G401 (cell line): ENCODE measurements around the gene PLXNB1. TPM values are rescaled to one million over a fixed set of nuclear protein-coding genes. Genes with fewer than 3 reads are reported as not detected.

Experiments
- DNase-seq: peaks from one replicate; pipeline ENCODE4 v3.0.0-alpha.2; 2015; ENCODE audit warnings: low spot score
- in situ Hi-C: cut with HindIII; loops from 2 replicates; pipeline ENCODE4 v1.10.0; 2016; ENCODE audit warnings: low sequenced_read_pairs, mixed read lengths
- total RNA-seq: library from RNA; depleted of rRNA; stranded (reverse); fragments of >200 nt; shearing (Covaris generic); gene quantifications from 2 replicates; pipeline ENCODE4 v1.2.3, GENCODE V29; 2014; rRNA removed

PLXNB1 gene
- total RNA-seq, 1 experiment from 2014 or later = 23.5 TPM

DNA sequence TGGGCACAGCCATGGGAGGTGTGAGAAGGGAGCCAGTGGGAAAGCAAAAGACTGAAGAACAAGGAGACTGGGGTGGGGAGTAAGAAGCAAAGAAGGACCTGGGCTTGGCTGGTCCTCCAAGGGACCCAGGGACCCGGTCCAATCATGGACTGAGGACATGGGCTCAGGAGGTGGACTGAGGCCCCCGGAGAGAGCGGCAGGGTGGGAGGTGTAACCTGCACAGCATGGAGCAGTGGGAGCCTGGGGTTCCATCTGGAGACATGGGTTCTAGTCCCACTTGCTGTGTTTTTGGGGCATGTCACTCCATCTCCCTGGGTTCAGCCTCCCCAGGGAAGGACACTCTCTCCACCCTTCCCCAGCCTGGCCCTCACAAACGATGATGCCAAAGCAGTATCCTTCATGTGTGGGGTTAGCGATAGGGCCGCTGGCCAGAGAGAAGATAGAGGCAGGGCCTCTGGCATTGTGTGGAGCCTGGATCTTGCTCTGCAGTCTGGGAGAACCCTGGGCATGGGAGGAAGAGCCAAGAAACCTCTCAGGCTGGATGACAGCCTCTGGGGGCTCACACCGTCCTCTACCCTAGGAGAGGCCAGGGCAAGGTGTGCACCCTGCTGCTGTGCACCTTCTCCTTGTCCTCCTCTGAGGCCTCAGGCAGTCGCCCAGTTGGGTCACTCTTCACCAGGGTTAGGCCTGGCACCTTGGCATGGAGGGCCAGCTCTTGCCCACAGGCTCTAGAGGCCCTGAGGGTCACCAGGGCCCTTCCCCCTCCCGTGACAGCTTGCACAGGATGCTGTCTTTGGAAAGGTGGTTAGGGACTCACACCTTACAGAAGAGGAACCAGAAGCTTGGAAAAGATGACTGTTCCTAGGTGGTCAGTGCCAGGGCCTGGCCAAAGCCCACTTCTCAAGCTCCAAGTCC is 31.9 kb downstream of the PLXNB1 start:
- in situ Hi-C loops = no loop called here
- DNase-seq = no peak

DNA sequence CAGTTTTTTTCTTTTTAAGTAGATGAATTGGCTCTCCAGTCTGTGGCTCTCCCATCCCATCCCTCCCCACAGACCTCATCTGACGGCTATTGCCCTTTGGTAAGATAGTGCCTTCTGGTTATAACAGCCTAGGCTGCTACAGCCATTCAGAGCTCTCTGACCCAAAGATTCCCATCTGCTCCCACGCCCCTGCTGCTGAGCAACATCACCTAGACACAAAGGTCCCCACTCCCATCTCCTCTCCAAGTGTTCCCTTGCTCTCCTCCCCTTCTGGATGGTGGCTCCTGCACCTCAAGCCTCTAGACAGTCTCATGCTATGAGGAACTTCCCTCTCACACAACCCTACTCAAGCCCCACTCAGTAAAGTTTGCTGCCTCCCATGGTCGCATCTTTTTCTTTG is 34.2 kb downstream of the PLXNB1 start:
- in situ Hi-C loops = no loop called here
- DNase-seq = no peak

DNA sequence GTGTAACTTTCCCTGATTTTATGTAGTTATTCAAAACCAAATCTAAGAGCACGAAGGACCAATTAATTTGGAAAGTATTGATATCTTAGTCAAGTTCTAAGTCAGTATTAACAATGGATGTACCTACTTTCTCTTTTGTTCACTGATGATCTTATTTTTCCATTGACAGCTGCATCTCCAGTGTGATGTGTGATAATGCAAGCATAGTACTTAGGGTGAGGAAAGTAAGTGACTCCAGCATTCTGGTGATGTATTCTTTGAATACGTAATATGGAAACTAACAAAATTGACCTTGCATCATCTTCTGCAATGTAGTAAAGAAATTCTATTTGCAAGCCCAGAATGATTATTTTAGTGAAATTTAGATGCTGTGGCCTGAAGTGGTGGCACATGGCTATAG is 35.5 kb downstream of the PLXNB1 start:
- in situ Hi-C loops = no loop called here
- DNase-seq = no peak

DNA sequence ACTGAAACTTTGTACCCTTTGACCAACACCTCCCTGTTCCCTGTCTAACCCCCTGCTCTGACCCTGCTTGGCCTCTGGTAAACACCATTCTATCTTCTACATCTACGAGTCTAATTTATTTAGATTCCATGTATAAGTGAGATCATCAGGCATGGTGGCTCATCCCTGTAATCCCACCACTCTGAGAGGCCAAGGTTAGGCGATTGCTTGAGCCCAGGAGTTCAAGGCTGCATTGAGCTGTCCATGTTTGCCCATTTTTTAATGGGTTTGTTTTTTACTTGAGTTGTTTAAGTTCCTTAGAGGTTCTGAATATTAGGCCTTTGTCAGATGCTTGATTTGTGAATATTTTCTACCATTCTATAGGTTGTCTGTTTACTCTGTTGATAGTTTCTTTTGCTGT is 40.9 kb downstream of the PLXNB1 start:
- in situ Hi-C loops = no loop called here
- no peak for DNase-seq

DNA sequence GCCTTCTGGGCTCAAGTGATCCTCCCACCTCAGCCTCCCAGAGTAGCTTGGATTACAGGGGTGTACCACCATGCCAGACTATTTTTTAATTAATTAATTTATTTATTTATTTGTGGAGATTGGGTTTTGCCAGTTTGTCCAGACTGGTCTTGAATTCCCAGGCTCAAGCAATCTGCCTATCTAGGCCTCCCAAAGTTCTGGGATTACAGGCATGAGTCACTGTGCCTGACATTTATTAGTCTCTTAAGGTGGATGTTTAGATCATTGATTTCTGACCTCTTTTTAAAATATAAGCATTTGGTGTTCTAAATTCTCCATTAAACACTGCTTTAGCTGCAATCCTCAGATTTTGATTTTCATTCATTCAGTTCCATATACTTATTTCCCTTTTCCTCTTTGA is 42.3 kb downstream of the PLXNB1 start:
- in situ Hi-C loops = no loop called here
- DNase-seq = no peak

DNA sequence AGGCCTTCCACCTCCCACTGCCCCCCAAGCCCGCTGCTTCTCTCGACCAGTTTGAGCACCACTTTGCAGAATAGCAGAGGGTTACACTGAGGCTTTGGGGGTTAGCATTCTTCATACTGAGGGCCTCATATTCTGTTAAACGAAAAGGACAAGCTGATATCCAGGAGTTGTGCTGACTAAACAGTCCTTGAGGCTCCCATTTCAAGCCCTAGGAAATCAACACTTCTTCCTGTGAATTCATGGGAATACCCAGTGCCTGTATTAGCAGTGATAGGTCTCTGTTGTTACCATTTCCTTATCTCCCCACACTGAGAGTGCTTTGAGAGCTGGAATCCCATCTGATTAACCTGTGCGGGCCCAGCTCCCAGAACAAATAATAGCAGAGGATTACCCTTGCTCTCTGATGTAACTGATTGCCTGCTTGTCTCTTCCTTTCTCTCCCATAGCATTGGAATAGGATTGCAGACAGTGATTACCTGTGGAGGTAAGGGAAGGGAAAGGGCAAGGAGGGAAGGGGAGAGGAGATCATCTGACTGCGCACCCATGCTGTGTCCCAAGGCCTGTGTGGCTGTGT is 56.9 kb downstream of the PLXNB1 start:
- in situ Hi-C loops = no loop called here
- no peak for DNase-seq

DNA sequence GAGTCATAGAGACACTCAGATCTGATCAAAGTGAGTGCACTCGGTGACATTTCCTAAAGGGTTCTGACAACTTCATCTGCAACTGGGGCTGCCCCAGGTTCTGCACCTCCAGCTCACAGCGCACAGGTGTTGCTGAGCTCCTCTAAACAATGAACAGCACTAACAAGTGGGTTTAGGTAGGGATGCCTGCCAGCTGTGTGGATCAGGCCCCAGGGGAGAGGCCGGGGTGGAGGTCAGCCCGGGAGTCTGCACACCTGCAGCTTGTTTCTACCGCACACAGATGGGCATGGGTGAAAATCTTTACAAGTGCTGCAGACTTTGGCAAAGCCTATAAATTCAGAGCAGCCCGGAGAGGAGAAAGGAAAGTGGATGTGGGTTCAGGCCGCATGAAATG is 57.5 kb downstream of the PLXNB1 start:
- DNase-seq = peak; percentile 13
- in situ Hi-C loops = no loop called here

DNA sequence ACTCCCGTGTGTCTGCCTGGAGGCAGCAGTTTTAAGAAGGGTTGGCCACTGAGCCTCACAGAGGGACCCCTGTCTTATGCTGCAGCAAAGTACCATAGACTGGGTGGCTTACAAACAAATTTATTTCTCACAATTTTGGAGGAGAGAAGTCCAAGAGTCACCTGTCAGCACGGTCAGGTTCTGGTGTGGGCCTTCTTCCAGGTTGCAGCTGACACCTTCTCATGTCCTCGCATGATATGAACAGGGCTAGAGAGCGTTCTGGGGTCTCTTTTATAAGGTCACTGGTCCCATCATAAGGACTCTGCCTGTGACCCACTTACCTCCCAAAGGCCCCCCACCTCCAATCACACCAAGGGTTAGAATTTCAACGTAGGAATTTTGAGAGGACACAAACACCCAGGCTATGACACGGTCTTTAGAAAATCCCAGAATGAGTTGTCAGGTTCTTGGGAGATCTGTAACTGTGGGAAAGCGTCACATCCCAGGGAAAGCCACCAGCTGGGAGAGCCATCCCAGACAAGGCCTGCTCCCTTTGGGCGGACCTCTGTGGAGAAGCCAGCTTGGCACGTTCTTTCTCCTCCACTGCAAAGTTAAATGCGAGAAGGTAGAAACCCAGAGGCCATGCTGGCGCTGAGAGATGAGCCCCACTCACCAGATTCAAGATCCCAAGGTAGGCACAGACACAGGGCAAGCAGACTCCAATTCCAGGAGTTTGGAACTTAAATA is 58.1 kb downstream of the PLXNB1 start, which contains the start of gene FBXW12:
Gene FBXW12, plus strand, starts transcription at position 569 of the 726 bp plus-strand sequence. CDS start 549 bp downstream, outside the sequence.
- DNase-seq = peak; percentile 57
- in situ Hi-C loops = no loop called here

DNA sequence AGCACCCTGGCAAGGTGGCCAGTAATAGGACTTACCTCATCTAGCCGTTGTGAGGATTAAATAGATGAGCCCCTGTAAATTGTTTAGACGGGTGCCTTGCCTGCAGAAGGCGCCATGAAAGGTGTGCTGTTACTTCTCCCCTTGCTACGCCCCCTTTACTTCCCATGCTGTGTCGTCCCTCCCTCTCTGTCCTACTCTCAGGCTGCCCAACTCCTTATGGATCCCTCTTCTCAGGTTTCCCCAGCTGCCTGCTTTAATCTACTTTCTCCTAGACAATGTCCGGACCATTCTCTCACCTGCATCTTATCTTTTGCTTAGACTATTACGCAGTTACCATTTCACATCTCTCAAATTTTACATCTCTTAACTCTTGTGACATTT is 59.6 kb downstream of the PLXNB1 start:
- DNase-seq = no peak
- in situ Hi-C loops = no loop called here

DNA sequence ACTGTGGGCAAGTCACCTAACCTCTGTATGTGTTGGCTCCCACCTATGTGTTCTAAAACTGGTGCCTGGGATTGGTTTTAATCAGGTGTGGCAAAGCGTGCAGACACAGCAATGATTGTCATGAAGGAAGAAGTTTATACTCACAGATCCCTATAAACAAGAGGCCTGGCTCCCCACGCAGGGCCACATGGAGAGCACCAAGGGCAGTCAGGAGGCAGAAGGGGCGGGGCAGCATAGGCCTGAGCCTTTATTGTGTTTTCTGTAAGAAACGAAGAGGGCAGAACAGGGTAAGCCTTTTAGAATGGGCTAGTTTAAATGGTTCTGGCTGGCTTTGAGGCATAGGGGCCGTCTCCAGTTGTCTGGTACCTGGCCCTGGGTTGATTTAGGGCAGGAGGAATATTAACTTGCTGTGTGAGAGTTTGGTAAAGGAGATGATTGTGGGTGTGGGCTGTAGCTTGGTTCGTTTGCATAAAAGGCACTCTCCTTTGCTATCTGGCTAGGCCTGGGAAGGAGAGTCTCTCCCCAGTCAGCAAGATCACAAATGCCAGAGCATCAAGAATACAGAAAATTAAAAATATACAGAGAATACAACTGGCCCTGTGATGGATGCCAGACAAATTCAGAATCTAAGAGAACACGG is 60.1 kb downstream of the PLXNB1 start:
- in situ Hi-C loops = no loop called here
- peak; percentile 53 for DNase-seq

DNA sequence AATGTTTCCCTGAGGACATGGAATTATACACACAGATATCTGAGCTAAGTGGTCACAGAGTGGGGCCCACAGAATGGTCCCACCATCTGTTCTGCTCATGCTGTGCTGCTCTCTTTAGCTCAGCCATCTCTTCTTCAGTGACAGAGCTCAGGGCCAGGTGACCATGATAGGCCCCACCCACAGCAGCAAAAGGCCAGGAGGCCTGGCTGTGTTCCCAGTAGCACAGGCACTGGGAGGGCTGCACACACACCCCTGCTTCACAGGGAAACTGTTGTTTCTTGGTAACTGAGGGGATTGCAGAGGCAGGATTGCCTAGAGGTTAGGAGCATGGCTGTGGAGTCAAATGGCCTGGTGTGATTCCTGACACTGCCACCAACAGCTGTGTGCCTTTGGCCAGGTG is 62.7 kb downstream of the PLXNB1 start:
- in situ Hi-C loops = no loop called here
- peak; percentile 99 for DNase-seq

DNA sequence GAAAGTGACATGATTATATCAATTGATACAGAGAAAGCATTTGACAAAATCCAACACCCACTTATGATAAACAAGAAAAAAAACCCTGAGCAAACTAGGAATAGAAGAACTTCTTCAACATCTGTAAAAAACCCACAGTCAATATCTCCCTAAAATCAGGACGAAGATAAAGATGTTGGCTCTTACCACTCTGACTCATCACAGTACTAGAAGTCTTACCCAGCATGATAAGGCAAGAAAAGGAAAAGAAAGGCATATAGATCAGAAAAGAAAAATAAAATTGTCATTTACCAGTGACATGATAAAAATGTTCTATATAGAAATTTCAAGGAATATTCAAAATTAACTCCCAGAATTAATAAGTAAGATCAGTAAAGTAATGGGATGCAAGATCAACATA is 65.0 kb downstream of the PLXNB1 start:
- in situ Hi-C loops = no loop called here
- DNase-seq = no peak

DNA sequence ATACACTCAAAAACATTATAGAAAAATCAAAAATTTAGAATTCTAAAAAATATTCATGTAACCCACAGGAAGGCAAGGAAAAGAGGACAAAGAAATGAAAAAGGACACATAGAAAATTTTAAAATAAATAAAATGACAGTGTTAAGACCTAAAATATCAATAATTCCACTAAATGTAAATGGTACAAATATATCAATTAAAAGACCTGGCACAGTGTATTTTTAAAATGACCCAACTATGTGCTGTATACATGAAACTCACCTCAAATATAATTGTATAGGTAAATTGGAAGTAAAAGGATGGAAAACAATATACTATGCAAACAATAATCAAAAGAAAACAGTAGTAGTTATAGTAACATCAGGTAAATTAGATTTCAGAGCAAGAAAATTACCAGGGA is 68.0 kb downstream of the PLXNB1 start:
- no peak for DNase-seq
- in situ Hi-C loops = no loop called here

DNA sequence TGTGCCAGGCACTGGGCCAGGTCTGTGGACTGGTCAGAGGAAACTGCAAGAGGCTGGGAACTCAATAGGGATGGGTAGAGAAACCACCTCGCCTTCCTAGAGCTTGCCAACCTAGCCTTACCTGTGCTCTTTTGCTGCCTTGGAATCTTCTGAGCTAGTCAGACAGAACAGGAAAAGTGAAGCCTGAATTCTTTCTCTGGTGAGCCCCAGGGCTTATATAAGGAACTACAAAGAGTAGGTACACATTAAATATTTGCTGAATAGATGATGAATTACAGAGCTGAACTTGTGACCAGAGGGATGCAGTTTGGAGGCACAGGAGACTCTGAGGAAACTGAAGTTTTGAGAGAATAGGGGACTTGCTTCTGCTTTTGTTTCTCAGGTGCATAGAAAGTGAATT is 73.5 kb downstream of the PLXNB1 start:
- in situ Hi-C loops = no loop called here
- no peak for DNase-seq

DNA sequence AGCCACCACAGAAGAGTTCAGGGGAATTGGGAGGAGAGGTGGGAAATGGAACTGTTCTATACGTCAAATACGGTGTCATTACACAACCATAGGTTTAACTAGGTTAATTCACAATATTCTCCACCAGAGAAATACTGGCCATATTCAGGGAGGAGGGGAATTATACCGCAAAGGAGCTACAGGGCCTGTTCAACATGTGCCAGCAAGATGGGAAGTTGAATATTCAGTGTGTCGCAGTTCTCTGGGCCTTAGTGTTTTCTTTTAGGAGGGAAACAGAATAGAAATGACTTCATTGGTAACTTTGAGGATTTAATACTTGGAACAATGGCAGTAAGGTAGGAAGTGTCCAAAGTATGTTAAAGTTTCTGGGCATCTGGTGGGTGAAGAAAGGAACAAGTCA is 75.9 kb downstream of the PLXNB1 start:
- in situ Hi-C loops = no loop called here

More for the DNA sequence above, 75.9 kb downstream of the PLXNB1 start:
- DNase-seq = no peak

Other genes starting within 250 kb of the PLXNB1 start
- 42.5 and 45.4 TPM in 2 replicates for gene CDC25A, start 241.7 kb downstream of the PLXNB1 start, total RNA-seq
- not detected in 2 replicates for gene CAMP, start 206.6 kb downstream of the PLXNB1 start, total RNA-seq
- 8.1 and 14.8 TPM in 2 replicates for gene ZNF589, start 189.0 kb downstream of the PLXNB1 start, total RNA-seq
- gene NME6, start 128.7 kb downstream of the PLXNB1 start, total RNA-seq = 6.1 and 15.9 TPM in 2 replicates
- gene SPINK8, start 96.4 kb downstream of the PLXNB1 start, total RNA-seq = not detected in 2 replicates
- 0.68 TPM in 1 of 2 replicates, not detected in the other for gene FBXW12, start 57.9 kb downstream of the PLXNB1 start, total RNA-seq
- gene CCDC51, start 10.0 kb upstream of the PLXNB1 start, total RNA-seq = 21.3 and 30.0 TPM in 2 replicates
- gene TMA7, start 10.2 kb upstream of the PLXNB1 start, total RNA-seq = 770 and 948 TPM in 2 replicates
- 10.8 and 12.6 TPM in 2 replicates for gene ATRIP, start 16.7 kb upstream of the PLXNB1 start, total RNA-seq
- gene SHISA5, start 74.1 kb upstream of the PLXNB1 start, total RNA-seq = 115 and 124 TPM in 2 replicates
- 9.7 and 18.8 TPM in 2 replicates for gene PFKFB4, start 126.7 kb upstream of the PLXNB1 start, total RNA-seq
- gene UCN2, start 133.7 kb upstream of the PLXNB1 start, total RNA-seq = not detected in 2 replicates
- gene COL7A1, start 165.2 kb upstream of the PLXNB1 start, total RNA-seq = 0.12 and 0.34 TPM in 2 replicates
- 474 and 540 TPM in 2 replicates for gene UQCRC1, start 179.6 kb upstream of the PLXNB1 start, total RNA-seq
- gene TMEM89, start 191.7 kb upstream of the PLXNB1 start, total RNA-seq = not detected in 2 replicates
- 40.2 and 51.0 TPM in 2 replicates for gene SLC26A6, start 205.4 kb upstream of the PLXNB1 start, total RNA-seq
- gene CELSR3, start 232.8 kb upstream of the PLXNB1 start, total RNA-seq = 4.6 and 5.0 TPM in 2 replicates